ENCODE results near the gene PROCR. TPM values are rescaled to one million over a fixed set of nuclear protein-coding genes. Genes with fewer than 3 reads are reported as not detected.

The PROCR gene
- total and polyA plus RNA-seq, 9 of the 15 experiments (the other 6 are each of a cell fraction or from before 2014, with no cell fraction given) = 1.6 to 7.1 (median 4.0) TPM

DNA sequence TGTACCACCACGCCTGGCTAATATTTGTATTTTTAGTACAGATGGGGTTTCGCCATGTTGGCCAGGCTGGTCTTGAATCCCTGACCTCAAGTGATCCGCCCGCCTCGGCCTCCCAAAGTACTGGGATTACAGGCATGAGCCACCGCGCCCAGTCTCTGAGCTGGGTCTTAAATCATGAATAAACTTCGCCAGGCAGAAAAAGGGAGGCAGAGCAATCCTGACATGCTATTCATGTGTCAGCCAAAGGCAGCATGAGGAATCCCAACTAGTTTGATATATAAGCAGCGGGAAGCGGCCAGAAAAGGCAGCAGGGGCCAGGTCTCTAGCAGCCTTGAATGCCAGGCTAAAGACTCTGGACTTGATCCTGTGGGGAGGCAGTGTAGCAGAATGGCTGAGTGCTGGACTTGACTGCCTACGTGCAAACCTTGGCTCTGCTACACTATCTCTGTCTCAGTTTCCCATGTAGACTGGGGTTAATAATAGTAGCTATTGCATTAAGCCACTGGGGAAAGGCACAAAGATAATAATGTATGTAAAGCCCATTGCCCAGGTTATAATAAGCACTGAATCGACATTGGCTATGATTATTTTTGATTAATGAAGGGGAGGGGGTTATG lies 1.8 kb downstream of the PROCR start (continued):
- no peak for TF ChIP-seq ZNF212 (CRISPR knock-in tag; IDR thresholded peaks at IDR 0.05)
- TF ChIP-seq ZKSCAN8 (CRISPR knock-in tag; IDR thresholded peaks at IDR 0.05) = no peak
- TF ChIP-seq MAFK (IDR thresholded peaks at IDR 0.05; ENCODE audit: low read length) = no peak
- no peak for TF ChIP-seq SMARCA4 (IDR thresholded peaks at IDR 0.05)
- no peak for TF ChIP-seq SAP30 (IDR thresholded peaks at IDR 0.05; ENCODE audit: borderline replicate concordance, insufficient read depth, low read depth, low read length, poor library complexity, severe bottlenecking)
- TF ChIP-seq RBM15 (IDR thresholded peaks at IDR 0.05; ENCODE audit: insufficient read depth, low read length) = no peak
- TF ChIP-seq WHSC1 (IDR thresholded peaks at IDR 0.05; ENCODE audit: low read length) = no peak
- TF ChIP-seq, protein P1, sequence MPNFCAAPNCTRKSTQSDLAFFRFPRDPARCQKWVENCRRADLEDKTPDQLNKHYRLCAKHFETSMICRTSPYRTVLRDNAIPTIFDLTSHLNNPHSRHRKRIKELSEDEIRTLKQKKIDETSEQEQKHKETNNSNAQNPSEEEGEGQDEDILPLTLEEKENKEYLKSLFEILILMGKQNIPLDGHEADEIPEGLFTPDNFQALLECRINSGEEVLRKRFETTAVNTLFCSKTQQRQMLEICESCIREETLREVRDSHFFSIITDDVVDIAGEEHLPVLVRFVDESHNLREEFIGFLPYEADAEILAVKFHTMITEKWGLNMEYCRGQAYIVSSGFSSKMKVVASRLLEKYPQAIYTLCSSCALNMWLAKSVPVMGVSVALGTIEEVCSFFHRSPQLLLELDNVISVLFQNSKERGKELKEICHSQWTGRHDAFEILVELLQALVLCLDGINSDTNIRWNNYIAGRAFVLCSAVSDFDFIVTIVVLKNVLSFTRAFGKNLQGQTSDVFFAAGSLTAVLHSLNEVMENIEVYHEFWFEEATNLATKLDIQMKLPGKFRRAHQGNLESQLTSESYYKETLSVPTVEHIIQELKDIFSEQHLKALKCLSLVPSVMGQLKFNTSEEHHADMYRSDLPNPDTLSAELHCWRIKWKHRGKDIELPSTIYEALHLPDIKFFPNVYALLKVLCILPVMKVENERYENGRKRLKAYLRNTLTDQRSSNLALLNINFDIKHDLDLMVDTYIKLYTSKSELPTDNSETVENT (CRISPR knock-in tag; IDR thresholded peaks at IDR 0.05) = no peak
